ENCODE data around the gene TMEM272. TPM values are rescaled to one million over a fixed set of nuclear protein-coding genes. Genes with fewer than 3 reads are reported as not detected.

TMEM272 gene
- total RNA-seq, 1 experiment from 2014 or later = 0.15 TPM

- Histone ChIP-seq H3K27me3 (ENCODE audit: control insufficient read depth, insufficient read depth, low read length) (no peaks in the 10 kb centered on the region), H3K27ac (ENCODE audit: low read length) (no peak overlapping the region), H3K4me1 (ENCODE audit: control insufficient read depth, insufficient read depth, low read length) (no peaks in the 10 kb centered on the region), H3K36me3 (ENCODE audit: control insufficient read depth, insufficient read depth, low read length) (no peaks in the 10 kb centered on the region), H3K4me3 (ENCODE audit: low read depth in 2 of 2, low read length in 2 of 2) (no peak overlapping the region), H3K9me3 (ENCODE audit: control insufficient read depth, insufficient read depth, low read depth, low read length) (no peaks in the 10 kb centered on the region)
- intact Hi-C loops (cut with micrococcal nuclease; ENCODE audit: unreplicated experiment) (no loop called here), in situ Hi-C loops (cut with HindIII; ENCODE audit: low pct_unique_long_range_greater_than_20kb, low sequenced_read_pairs) (no loop called here)
- TF ChIP-seq TCF7L2 (IDR thresholded peaks at IDR 0.05; ENCODE audit: low read depth, low read length) (no peak), SIN3A (IDR thresholded peaks at IDR 0.05; ENCODE audit: borderline replicate concordance, insufficient read depth, low read depth, low read length) (no peak)
- CTCF ChIA-PET = no interaction called here
- DNase-seq (ENCODE audit: low read depth, low spot score) (no peak), ATAC-seq (no peak)
- POLR2A ChIA-PET = no interaction called here
- BruUV-seq (replicated peaks) = no TSS peak
Measured at GRCh38 chr13:51778392-51778791, 66.6 kb downstream of the TMEM272 start.

GRCh38 chr13:51777921-51778320, 67.1 kb downstream of the TMEM272 start:
- no peak for TF ChIP-seq TCF7L2 (IDR thresholded peaks at IDR 0.05; ENCODE audit: low read depth, low read length)
- TF ChIP-seq POLR2AphosphoS5 (IDR thresholded peaks at IDR 0.05; ENCODE audit: low read depth, low read length) = no peak
- no peak for TF ChIP-seq CTCF (IDR thresholded peaks at IDR 0.05)
- no peak for TF ChIP-seq REST (IDR thresholded peaks at IDR 0.05; ENCODE audit: insufficient read depth in 1 of 2, low read depth in 2 of 2, low read length in 1 of 2)
- no peak for TF ChIP-seq SIN3A (IDR thresholded peaks at IDR 0.05; ENCODE audit: borderline replicate concordance, insufficient read depth, low read depth, low read length)
- ATAC-seq (no peak), DNase-seq (ENCODE audit: low read depth, low spot score) (no peak)
- Histone ChIP-seq H3K9me3 (ENCODE audit: control insufficient read depth, insufficient read depth, low read depth, low read length) (no peaks in the 10 kb centered on the region), H3K36me3 (ENCODE audit: control insufficient read depth, insufficient read depth, low read length) (no peaks in the 10 kb centered on the region), H3K27ac (ENCODE audit: low read length) (no peak overlapping the region), H3K27me3 (ENCODE audit: control insufficient read depth, insufficient read depth, low read length) (no peaks in the 10 kb centered on the region), H3K4me1 (ENCODE audit: control insufficient read depth, insufficient read depth, low read length) (no peaks in the 10 kb centered on the region), H3K4me3 (ENCODE audit: low read depth in 2 of 2, low read length in 2 of 2) (no peak overlapping the region)
- ChIA-PET CTCF (no interaction called here), POLR2A (no interaction called here)
- intact Hi-C loops (cut with micrococcal nuclease; ENCODE audit: unreplicated experiment) (no loop called here), in situ Hi-C loops (cut with HindIII; ENCODE audit: low pct_unique_long_range_greater_than_20kb, low sequenced_read_pairs) (no loop called here)
- BruUV-seq (replicated peaks) = no TSS peak

- ChIA-PET CTCF (no interaction called here), POLR2A (no interaction called here)
- Histone ChIP-seq H3K9me3 (ENCODE audit: control insufficient read depth, insufficient read depth, low read depth, low read length) (no peaks in the 10 kb centered on the region), H3K4me1 (ENCODE audit: control insufficient read depth, insufficient read depth, low read length) (no peaks in the 10 kb centered on the region), H3K4me3 (ENCODE audit: low read depth in 2 of 2, low read length in 2 of 2) (no peak overlapping the region), H3K27me3 (ENCODE audit: control insufficient read depth, insufficient read depth, low read length) (no peaks in the 10 kb centered on the region), H3K36me3 (ENCODE audit: control insufficient read depth, insufficient read depth, low read length) (no peaks in the 10 kb centered on the region), H3K27ac (ENCODE audit: low read length) (no peak overlapping the region)
- intact Hi-C loops (cut with micrococcal nuclease; ENCODE audit: unreplicated experiment) = no loop called here
- ATAC-seq = no peak
- in situ Hi-C loops (cut with HindIII; ENCODE audit: low pct_unique_long_range_greater_than_20kb, low sequenced_read_pairs) = no loop called here
- no TSS peak for BruUV-seq (replicated peaks)
- no peak for DNase-seq (ENCODE audit: low read depth, low spot score)
- TF ChIP-seq TCF7L2 (IDR thresholded peaks at IDR 0.05; ENCODE audit: low read depth, low read length) (no peak), CTCF (IDR thresholded peaks at IDR 0.05) (no peak), SIN3A (IDR thresholded peaks at IDR 0.05; ENCODE audit: borderline replicate concordance, insufficient read depth, low read depth, low read length) (no peak), REST (IDR thresholded peaks at IDR 0.05; ENCODE audit: insufficient read depth in 1 of 2, low read depth in 2 of 2, low read length in 1 of 2) (no peak), POLR2AphosphoS5 (IDR thresholded peaks at IDR 0.05; ENCODE audit: low read depth, low read length) (no peak)
Measured at GRCh38 chr13:51776179-51776578, 68.8 kb downstream of the TMEM272 start.

All from Panc1 (cell line).